ENCODE data around the gene TNFRSF17.

DNA sequence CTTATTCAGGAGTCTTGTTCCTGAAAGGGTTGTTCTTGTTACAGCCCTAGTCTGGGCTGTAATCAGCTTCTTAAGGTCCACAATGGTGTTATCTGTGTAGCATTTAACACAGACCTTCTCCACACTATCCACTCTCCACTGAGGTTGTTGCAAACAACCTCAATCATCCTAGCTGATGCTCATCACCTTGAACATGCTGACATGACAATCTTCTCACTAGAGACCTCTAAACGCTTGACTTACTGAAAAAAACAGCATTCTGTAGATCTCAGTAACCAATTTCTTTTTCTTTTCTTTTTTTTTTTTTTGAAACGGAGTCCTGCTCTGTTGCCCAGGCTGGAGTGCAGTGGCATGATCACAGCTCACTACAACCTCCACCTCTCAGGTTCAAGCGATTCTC is 3.6 kb downstream of the TNFRSF17 start:
- TF ChIP-seq, protein P1, sequence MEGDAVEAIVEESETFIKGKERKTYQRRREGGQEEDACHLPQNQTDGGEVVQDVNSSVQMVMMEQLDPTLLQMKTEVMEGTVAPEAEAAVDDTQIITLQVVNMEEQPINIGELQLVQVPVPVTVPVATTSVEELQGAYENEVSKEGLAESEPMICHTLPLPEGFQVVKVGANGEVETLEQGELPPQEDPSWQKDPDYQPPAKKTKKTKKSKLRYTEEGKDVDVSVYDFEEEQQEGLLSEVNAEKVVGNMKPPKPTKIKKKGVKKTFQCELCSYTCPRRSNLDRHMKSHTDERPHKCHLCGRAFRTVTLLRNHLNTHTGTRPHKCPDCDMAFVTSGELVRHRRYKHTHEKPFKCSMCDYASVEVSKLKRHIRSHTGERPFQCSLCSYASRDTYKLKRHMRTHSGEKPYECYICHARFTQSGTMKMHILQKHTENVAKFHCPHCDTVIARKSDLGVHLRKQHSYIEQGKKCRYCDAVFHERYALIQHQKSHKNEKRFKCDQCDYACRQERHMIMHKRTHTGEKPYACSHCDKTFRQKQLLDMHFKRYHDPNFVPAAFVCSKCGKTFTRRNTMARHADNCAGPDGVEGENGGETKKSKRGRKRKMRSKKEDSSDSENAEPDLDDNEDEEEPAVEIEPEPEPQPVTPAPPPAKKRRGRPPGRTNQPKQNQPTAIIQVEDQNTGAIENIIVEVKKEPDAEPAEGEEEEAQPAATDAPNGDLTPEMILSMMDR (IDR thresholded peaks at IDR 0.05): no peak
- no peak for TF ChIP-seq EZH2phosphoT487 (IDR thresholded peaks at IDR 0.05)
- no peak for TF ChIP-seq EZH2 (IDR thresholded peaks at IDR 0.05)
